ENCODE measurements around the gene FUCA1. TPM values are rescaled to one million over a fixed set of nuclear protein-coding genes. Genes with fewer than 3 reads are reported as not detected.

Gene FUCA1
- total and polyA plus RNA-seq, 10 of the 15 experiments (the other 5 are each of a cell fraction or from before 2014, with no cell fraction given), result 33.3 to 117 (median 52.6) TPM

- TF ChIP-seq REST (IDR thresholded peaks at IDR 0.05; ENCODE audit: low read depth, low read length) (no peak), POLR2AphosphoS5 (IDR thresholded peaks at IDR 0.05; ENCODE audit: low read length) (no peak), ZNF24 (IDR thresholded peaks at IDR 0.05) (no peak), BACH1 (IDR thresholded peaks at IDR 0.05; ENCODE audit: borderline replicate concordance) (no peak)
Measured at GRCh38 chr1:23872421-23872820, 4.3 kb upstream of the FUCA1 start (continued).

- intact Hi-C loops (cut with micrococcal nuclease; ENCODE audit: unreplicated experiment), result loop anchor here (2.0 kb wide), 2 partner anchors 40 to 48 kb away; no protein-coding TSS in a partner anchor
- Histone ChIP-seq H3K27me3 (replicated peaks in 1 of 2; ENCODE audit: control insufficient read depth in 2 of 2, insufficient read depth in 2 of 2, low read length in 1 of 2) (no peaks in the 10 kb centered on the region), H3K4me1 (ENCODE audit: control insufficient read depth, insufficient read depth, low read length) (peaks cover 10% of the 10 kb centered on the region), H3K27ac (ENCODE audit: control insufficient read depth, insufficient read depth) (no peak overlapping the region), H3K79me2 (ENCODE audit: control insufficient read depth, insufficient read depth, low read length) (peaks cover 33% of the 10 kb centered on the region), H3K4me3 (no peak overlapping the region; the same call in 1 of the 2 replicates), H3K9ac (ENCODE audit: control insufficient read depth, insufficient read depth, low read length) (no peak overlapping the region), H3K4me2 (ENCODE audit: control insufficient read depth, insufficient read depth) (no peak overlapping the region), H3K36me3 (ENCODE audit: control insufficient read depth in 2 of 2, insufficient read depth in 2 of 2, low read length in 1 of 2) (no peaks in the 10 kb centered on the region), H3K9me3 (replicated peaks; ENCODE audit: control insufficient read depth, insufficient read depth, low read length) (no peaks in the 10 kb centered on the region), H2AFZ (ENCODE audit: control insufficient read depth, low read depth, low read length) (no peak overlapping the region), H4K20me1 (ENCODE audit: control insufficient read depth, insufficient read depth) (no peaks in the 10 kb centered on the region)
- DNase-seq (ENCODE audit: low read depth, low spot score) (no peak), ATAC-seq (no peak), FAIRE-seq (no peak)
- in situ Hi-C loops (cut with MboI), result loop anchor here (10.0 kb wide), 1 partner anchor 64 kb away; the partner anchor contains the start of gene GALE
- POLR2A ChIA-PET, result interaction anchor here (0.6 to 1.7 kb wide), 3 partner anchors 40 to 848 kb away, joined by 3 to 5 read pairs (median 3); no protein-coding TSS in a partner anchor
- CTCF ChIA-PET, result interaction anchor here (0.9 to 4.5 kb wide), 7 partner anchors 9 to 59 kb away, joined by 3 to 49 read pairs (median 6); partner anchors contain the start of genes CNR2 and HMGCL
- SMC1A ChIA-PET (ENCODE audit: uncharacterized antibody, unreplicated experiment), result interaction anchor here (0.6 to 4.6 kb wide), 5 partner anchors 35 to 156 kb away, joined by 3 to 34 read pairs (median 4); no protein-coding TSS in a partner anchor
- BruUV-seq (replicated peaks), result no TSS peak
- 24% methylated on average over 10 of the region's 10 CpGs for WGBS (ENCODE audit: insufficient coverage, insufficient replicate concordance, low lambda C conversion rate, missing lambda C conversion rate)
- RAD21 ChIA-PET (ENCODE audit: unreplicated experiment), result interaction anchor here (1.8 kb wide), 1 partner anchor 44 kb away, joined by 7 read pairs; the partner anchor contains the start of gene CNR2
- peak; percentile 5; the same call in 1 of the 2 replicates for TF ChIP-seq SPI1 (IDR thresholded peaks at IDR 0.05; ENCODE audit: borderline replicate concordance, insufficient read depth, low read depth, low read length)
- TF ChIP-seq CHD1 (IDR thresholded peaks at IDR 0.05; ENCODE audit: low read depth, low read length), result no peak
- no peak for TF ChIP-seq YY1 (IDR thresholded peaks at IDR 0.05; ENCODE audit: low read depth, low read length)
- TF ChIP-seq E2F4 (IDR thresholded peaks at IDR 0.05; ENCODE audit: low read depth, low read length), result no peak
- no peak for TF ChIP-seq ZNF274 (IDR thresholded peaks at IDR 0.05; ENCODE audit: insufficient read depth, insufficient read length)
Measured at GRCh38 chr1:23869051-23869450, 961 bp upstream of the FUCA1 start.
